H9 (cell line): Measurements from ENCODE around the gene SWAP70. TPM values are rescaled to one million over a fixed set of nuclear protein-coding genes. Genes with fewer than 3 reads are reported as not detected.

Source experiments
- DNase-seq: peaks from one replicate; pipeline ENCODE4 v3.0.0-alpha.2; 2017
- H2AFZ ChIP-seq: one replicate; pipeline ENCODE4 v1.6.1; 2013; ENCODE audit warnings: mild to moderate bottlenecking, low read length, control low read depth, moderate library complexity
- H2AK5ac ChIP-seq: 2 replicates; pipeline ENCODE4 v1.6.1; 2013; ENCODE audit warnings: low read length, control low read depth, mixed read lengths; ENCODE audit not compliant: insufficient read length
- H2BK120ac ChIP-seq: one replicate; pipeline ENCODE4 v1.6.1; 2013; ENCODE audit warnings: low read depth, mild to moderate bottlenecking, low read length, control low read depth, inconsistent platforms; ENCODE audit not compliant: poor library complexity, severe bottlenecking
- H2BK12ac ChIP-seq: 2 replicates; pipeline ENCODE4 v1.6.1; 2013; ENCODE audit warnings: low read length, control low read depth, mixed read lengths, low read depth; ENCODE audit not compliant: insufficient read length
- H2BK15ac ChIP-seq: 2 replicates; pipeline ENCODE4 v1.6.1; 2013; ENCODE audit warnings: low read depth, low read length, control low read depth
- H2BK20ac ChIP-seq: one replicate; pipeline ENCODE4 v1.6.1; 2013; ENCODE audit warnings: low read depth, mild to moderate bottlenecking, low read length, control low read depth, inconsistent platforms; ENCODE audit not compliant: poor library complexity, severe bottlenecking
- H2BK5ac ChIP-seq: 2 replicates; pipeline ENCODE4 v1.6.1; 2013; ENCODE audit warnings: low read length, control low read depth, mixed read lengths; ENCODE audit not compliant: insufficient read length
- H3K14ac ChIP-seq: 2 replicates; pipeline ENCODE4 v1.6.1; 2013; ENCODE audit warnings: low read length, control low read depth; ENCODE audit not compliant: insufficient read depth
- H3K18ac ChIP-seq: 2 replicates; pipeline ENCODE4 v1.6.1; 2013; ENCODE audit warnings: low read depth, mild to moderate bottlenecking, mixed read lengths, low read length, control low read depth; ENCODE audit not compliant: insufficient read length
- H3K23ac ChIP-seq: 2 replicates; pipeline ENCODE4 v1.6.1; 2013; ENCODE audit warnings: low read length, control low read depth, mixed read lengths, low read depth; ENCODE audit not compliant: insufficient read length
- H3K23me2 ChIP-seq: 2 replicates; pipeline ENCODE4 v1.6.1; 2013; ENCODE audit warnings: low read depth, mild to moderate bottlenecking, mixed read lengths, low read length, control low read depth; ENCODE audit not compliant: insufficient read length, poor library complexity, severe bottlenecking
- H3K27ac ChIP-seq: 2 replicates; pipeline ENCODE4 v1.5.1; 2013; ENCODE audit warnings: low read length, control low read depth, mixed read lengths, low read depth; ENCODE audit not compliant: insufficient read length
- H3K27me3 ChIP-seq: 2 replicates; pipeline ENCODE4 v1.6.1; 2013; ENCODE audit warnings: low read length, control low read depth, inconsistent platforms; ENCODE audit not compliant: insufficient read depth
- H3K4ac ChIP-seq: 2 replicates; pipeline ENCODE4 v1.6.1; 2013; ENCODE audit warnings: low read depth, mild to moderate bottlenecking, control low read depth, inconsistent platforms, low read length, moderate library complexity
- H3K4me1 ChIP-seq: 2 replicates; pipeline ENCODE4 v1.6.1; 2013; ENCODE audit warnings: low read length, control low read depth, inconsistent platforms; ENCODE audit not compliant: insufficient read depth
- H3K4me2 ChIP-seq: 2 replicates; pipeline ENCODE4 v1.6.1; 2013; ENCODE audit warnings: low read length, control low read depth, mixed read lengths; ENCODE audit not compliant: insufficient read length, insufficient read depth
- H3K56ac ChIP-seq: 2 replicates; pipeline ENCODE4 v1.6.1; 2013; ENCODE audit warnings: low read depth, mild to moderate bottlenecking, mixed read lengths, low read length, control low read depth; ENCODE audit not compliant: insufficient read length
- H3K79me1 ChIP-seq: 2 replicates; pipeline ENCODE4 v1.6.1; 2013; ENCODE audit warnings: low read depth, mild to moderate bottlenecking, moderate library complexity, low read length, control low read depth, inconsistent platforms; ENCODE audit not compliant: insufficient read depth, poor library complexity, severe bottlenecking
- H3K79me2 ChIP-seq: 2 replicates; pipeline ENCODE4 v1.6.1; 2013; ENCODE audit warnings: low read length, control low read depth, inconsistent platforms; ENCODE audit not compliant: insufficient read depth
- H3K9ac ChIP-seq: 2 replicates; pipeline ENCODE4 v1.6.1; 2013; ENCODE audit warnings: low read length, control low read depth, mixed read lengths; ENCODE audit not compliant: insufficient read length; ENCODE audit errors: extremely low read depth
- H3K9me3 ChIP-seq: one replicate; pipeline ENCODE4 v1.6.1; 2013; ENCODE audit warnings: low read depth, low read length, inconsistent platforms; ENCODE audit not compliant: control insufficient read depth
- H3T11ph ChIP-seq: one replicate; pipeline ENCODE4 v1.6.1; 2013; ENCODE audit warnings: mild to moderate bottlenecking, low read length, control low read depth, inconsistent platforms
- H4K20me1 ChIP-seq: one replicate; pipeline ENCODE4 v1.6.1; 2013; ENCODE audit not compliant: control insufficient read depth, insufficient read length, insufficient read depth
- H4K5ac ChIP-seq: 2 replicates; pipeline ENCODE4 v1.6.1; 2013; ENCODE audit warnings: low read depth, mild to moderate bottlenecking, mixed read lengths, low read length, control low read depth; ENCODE audit not compliant: insufficient read length
- H4K8ac ChIP-seq: replicated peaks from 2 replicates; pipeline ENCODE4 v1.6.1; 2013; ENCODE audit warnings: low read length, control low read depth, mixed read lengths, low read depth; ENCODE audit not compliant: insufficient read length
- H4K91ac ChIP-seq: 2 replicates; pipeline ENCODE4 v1.6.1; 2013; ENCODE audit warnings: low read depth, mild to moderate bottlenecking, moderate library complexity, mixed read lengths, low read length, control low read depth; ENCODE audit not compliant: insufficient read length
- H3K27ac Mint-ChIP-seq, 3 experiments: 2 replicates in 2 of 3; 3 replicates in 1 of 3; pipeline ENCODE4 v1.8.0; 2020 to 2021; ENCODE audit warnings: mixed read lengths in 3 of 3, mild to moderate bottlenecking in 1 of 3, moderate library complexity in 1 of 3
- H3K27me3 Mint-ChIP-seq: 2 replicates; pipeline ENCODE4 v1.8.0; 2021; ENCODE audit warnings: low read depth, mild to moderate bottlenecking, moderate library complexity, mixed read lengths
- H3K36me3 Mint-ChIP-seq, 3 experiments: 2 replicates in 2 of 3; 3 replicates in 1 of 3; pipeline ENCODE4 v1.8.0; 2020 to 2021; ENCODE audit warnings: low read depth in 3 of 3, mixed read lengths in 3 of 3; ENCODE audit not compliant: insufficient read depth in 1 of 3
- H3K4me1 Mint-ChIP-seq, 2 experiments: 2 replicates each; pipeline ENCODE4 v1.8.0; 2020; ENCODE audit warnings: mixed read lengths in 2 of 2
- H3K4me3 Mint-ChIP-seq, 2 experiments: 2 replicates in 1 of 2; 3 replicates in 1 of 2; pipeline ENCODE4 v1.8.0; 2020 to 2021; ENCODE audit warnings: mild to moderate bottlenecking in 2 of 2, mixed read lengths in 2 of 2, moderate library complexity in 1 of 2
- H3K9me3 Mint-ChIP-seq, 2 experiments: 2 replicates in 1 of 2; 3 replicates in 1 of 2; pipeline ENCODE4 v1.8.0; 2020; ENCODE audit warnings: mild to moderate bottlenecking in 2 of 2, mixed read lengths in 2 of 2, moderate library complexity in 1 of 2
- CTCF ChIP-seq: fragments of 200-600 bp; sonication (generic); conservative IDR thresholded peaks from 3 replicates; pipeline ENCODE4 v1.8.0; 2021; ENCODE audit warnings: antibody characterized with exemption, mild to moderate bottlenecking
- WGBS: extraction: QIAGEN DNeasy Blood & Tissue Kit; methylation state at CpG from one replicate; pipeline ENCODE4 v1.1.7; 2013; ENCODE audit warnings: missing lambda C conversion rate, low lambda C conversion rate, mixed read lengths; ENCODE audit not compliant: insufficient read length; ENCODE audit errors: extremely low coverage; 5-methylcytosine and 5-hydroxymethylcytosine counted together
- total RNA-seq: library from RNA; stranded (reverse); gene quantifications from 2 replicates; pipeline ENCODE4 v1.2.1, GENCODE V29; 2021

SWAP70 gene
- total RNA-seq, 1 experiment from 2014 or later, result 34.4 TPM

- TF ChIP-seq CTCF, result no peak
- no peak overlapping the region for H2BK12ac ChIP-seq
- H3K18ac ChIP-seq, result no peak overlapping the region
- H3K23me2 ChIP-seq, result no peaks in the 10 kb centered on the region
- H3K23ac ChIP-seq, result no peak overlapping the region
- H4K8ac ChIP-seq, result no peak overlapping the region
- no peak overlapping the region for H3K4me2 ChIP-seq
- 100% methylated on average over 2 of the region's 3 CpGs for whole genome bisulfite sequencing
- H3K9ac ChIP-seq, result no peak overlapping the region
- H3K79me1 ChIP-seq, result peaks cover 3% of the 10 kb centered on the region
- no peaks in the 10 kb centered on the region for H3K79me2 ChIP-seq
- H2BK15ac ChIP-seq, result no peak overlapping the region
- H2AFZ ChIP-seq, result no peak overlapping the region
- no peak overlapping the region for H3T11ph ChIP-seq
- H3K9me3 Mint-ChIP-seq, result peaks cover 3% of the 10 kb centered on the region in 2 experiments; a peak in 4 of 5 replicates
- H4K91ac ChIP-seq, result no peak overlapping the region
- no peak for DNase-seq
- no peak overlapping the region for H3K14ac ChIP-seq
- peak overlapping the region in 1 of 3 experiments; percentile 38; a peak in 3 of 7 replicates for H3K27ac Mint-ChIP-seq
- no peak overlapping the region for H2BK5ac ChIP-seq
- no peak overlapping the region for H4K5ac ChIP-seq
- no peaks in the 10 kb centered on the region for H3K4me1 ChIP-seq
- no peak overlapping the region for H3K56ac ChIP-seq
- peaks cover 19 to 47% (median 41%) of the 10 kb centered on the region in 3 experiments; a peak in 6 of 7 replicates for H3K36me3 Mint-ChIP-seq
- no peak overlapping the region for H3K27ac ChIP-seq
- peaks cover 6 to 11% of the 10 kb centered on the region in 2 experiments for H3K4me1 Mint-ChIP-seq
- H3K9me3 ChIP-seq, result peaks cover 9% of the 10 kb centered on the region
- no peak overlapping the region for H2AK5ac ChIP-seq
- no peak overlapping the region for H3K4ac ChIP-seq
- no peaks in the 10 kb centered on the region for H3K27me3 Mint-ChIP-seq
- H2BK20ac ChIP-seq, result no peak overlapping the region
- no peaks in the 10 kb centered on the region for H3K27me3 ChIP-seq
- no peak overlapping the region for H2BK120ac ChIP-seq
- no peaks in the 10 kb centered on the region for H4K20me1 ChIP-seq
- no peak overlapping the region for H3K4me3 Mint-ChIP-seq
These were observed 53.1 kb downstream of the SWAP70 start for GRCh38 chr11:9717040-9717357.
